ENCODE results near the gene SELENOT.
A peak's percentile ranks its signal among the peaks of the same experiment; 100 is the strongest.

Gene SELENOT, protein sequence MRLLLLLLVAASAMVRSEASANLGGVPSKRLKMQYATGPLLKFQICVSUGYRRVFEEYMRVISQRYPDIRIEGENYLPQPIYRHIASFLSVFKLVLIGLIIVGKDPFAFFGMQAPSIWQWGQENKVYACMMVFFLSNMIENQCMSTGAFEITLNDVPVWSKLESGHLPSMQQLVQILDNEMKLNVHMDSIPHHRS

DNA sequence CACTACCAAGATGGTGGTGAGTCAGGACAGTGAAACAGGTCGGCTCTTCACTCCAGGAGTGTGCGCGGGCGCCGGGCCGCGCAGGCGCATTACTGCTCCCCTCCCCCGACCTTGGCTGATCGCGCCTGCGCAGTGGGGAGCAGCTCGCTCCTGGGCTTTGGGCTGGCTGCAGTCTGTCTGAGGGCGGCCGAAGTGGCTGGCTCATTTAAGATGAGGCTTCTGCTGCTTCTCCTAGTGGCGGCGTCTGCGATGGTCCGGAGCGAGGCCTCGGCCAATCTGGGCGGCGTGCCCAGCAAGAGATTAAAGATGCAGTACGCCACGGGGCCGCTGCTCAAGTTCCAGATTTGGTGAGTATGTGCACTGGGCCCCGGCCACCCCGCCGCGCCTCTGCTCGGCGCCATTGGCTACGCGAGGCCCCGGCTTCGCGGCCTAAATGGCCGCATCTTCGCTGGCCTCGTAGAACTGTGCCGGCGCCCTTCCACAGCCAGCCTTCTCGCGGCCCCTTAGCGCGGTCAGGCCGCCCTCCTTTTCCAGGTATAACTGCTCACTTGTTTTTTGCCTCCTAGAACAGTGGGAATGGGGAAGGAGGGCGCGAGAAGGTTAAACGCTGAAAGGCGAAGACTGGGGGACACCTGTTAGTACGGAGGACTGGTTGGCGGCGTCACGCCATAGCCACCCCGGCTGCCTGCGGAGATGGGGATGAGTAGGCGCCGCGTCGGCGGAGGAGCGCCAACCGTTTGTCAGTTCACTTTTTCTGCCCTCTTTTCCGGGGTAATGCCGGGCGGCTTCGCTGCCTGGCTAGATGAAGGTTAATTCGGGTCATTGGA, at the start of gene SELENOT:
SELENOT (plus strand) TSS at position 169 of the 827 bp plus-strand sequence; CDS start at position 211, 42 bp downstream.
- H3K4me3 ChIP-seq (ENCODE audit: low read depth in 1 of 2, low read length in 2 of 2) = peak within 1 kb of the TSS; percentile 76 to 100
- H3K4me1 ChIP-seq (ENCODE audit: insufficient read depth, low read length) = peaks cover 35% of the 10 kb centered on the region
- no peaks in the 10 kb centered on the region for H3K9me3 ChIP-seq (ENCODE audit: low read length)
- peak within 1 kb of the TSS; percentile 99 for H3K9ac ChIP-seq (ENCODE audit: low read length)
- H3K27me3 ChIP-seq (ENCODE audit: control insufficient read depth in 1 of 2, insufficient read depth in 2 of 2, low read length in 2 of 2) = no peaks in the 10 kb centered on the region
- H3K36me3 ChIP-seq (ENCODE audit: insufficient read depth, low read length) = no peaks in the 10 kb centered on the region
- peak within 1 kb of the TSS; percentile 91 for H3K27ac ChIP-seq (ENCODE audit: low read depth, low read length)

DNA sequence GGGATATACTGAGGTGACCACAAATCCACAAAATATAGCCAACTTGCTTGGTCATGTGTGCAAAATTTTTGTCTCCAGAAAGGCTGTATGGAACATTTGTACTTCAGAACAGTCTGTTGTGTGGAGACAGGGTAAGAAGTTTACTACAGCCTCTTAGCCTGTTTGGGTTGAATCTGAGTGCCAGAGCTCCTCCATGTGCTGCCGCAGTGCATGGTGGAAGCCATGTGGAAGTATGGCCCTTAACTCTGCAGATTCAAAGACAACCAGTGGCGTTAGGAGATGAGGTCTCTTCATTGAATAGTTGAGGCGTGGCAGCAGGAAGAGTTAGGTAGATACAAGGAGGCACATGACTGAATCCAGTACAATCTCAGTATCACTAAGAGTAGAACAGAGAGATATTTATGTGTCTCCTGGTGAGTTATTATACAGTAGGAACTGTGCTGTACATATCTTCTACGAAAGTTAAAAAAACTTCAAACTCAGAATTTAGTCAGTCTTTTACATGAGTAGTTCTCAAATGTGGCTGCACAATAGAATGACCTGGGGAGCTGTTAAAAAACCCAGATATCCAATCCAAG, 47.2 kb upstream of the SELENOT start:
- Histone ChIP-seq H3K9ac (ENCODE audit: low read length) (no peak overlapping the region), H3K27me3 (ENCODE audit: control insufficient read depth in 1 of 2, insufficient read depth in 2 of 2, low read length in 2 of 2) (no peaks in the 10 kb centered on the region), H3K36me3 (ENCODE audit: insufficient read depth, low read length) (peaks cover 27% of the 10 kb centered on the region), H3K9me3 (ENCODE audit: low read length) (no peaks in the 10 kb centered on the region), H3K4me1 (ENCODE audit: insufficient read depth, low read length) (no peaks in the 10 kb centered on the region), H3K27ac (ENCODE audit: low read depth, low read length) (no peak overlapping the region), H3K4me3 (ENCODE audit: low read depth in 1 of 2, low read length in 2 of 2) (no peak overlapping the region)

DNA sequence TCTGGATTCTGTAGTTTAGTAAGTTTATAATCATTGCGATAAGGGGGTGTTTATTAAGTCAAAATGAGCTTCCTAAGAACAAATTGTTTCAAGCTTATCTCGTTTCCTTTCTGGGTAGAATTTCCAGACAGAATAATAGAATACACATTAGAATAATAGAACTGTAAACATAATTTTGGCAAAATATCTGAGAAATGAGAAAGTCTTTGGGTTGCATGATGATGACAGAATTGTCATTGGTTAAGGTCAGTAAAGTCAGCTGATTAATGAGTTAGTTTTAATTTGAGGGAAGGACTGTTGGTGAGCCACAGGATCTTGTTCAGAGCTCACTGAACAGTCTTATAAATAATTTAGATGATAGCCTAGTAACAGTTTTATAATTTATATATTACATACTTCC, 46.3 kb upstream of the SELENOT start:
- Histone ChIP-seq H3K4me3 (ENCODE audit: low read depth in 1 of 2, low read length in 2 of 2) (no peak overlapping the region), H3K4me1 (ENCODE audit: insufficient read depth, low read length) (no peaks in the 10 kb centered on the region), H3K27me3 (ENCODE audit: control insufficient read depth in 1 of 2, insufficient read depth in 2 of 2, low read length in 2 of 2) (no peaks in the 10 kb centered on the region), H3K27ac (ENCODE audit: low read depth, low read length) (no peak overlapping the region), H3K36me3 (ENCODE audit: insufficient read depth, low read length) (peaks cover 27% of the 10 kb centered on the region), H3K9me3 (ENCODE audit: low read length) (no peaks in the 10 kb centered on the region), H3K9ac (ENCODE audit: low read length) (no peak overlapping the region)

DNA sequence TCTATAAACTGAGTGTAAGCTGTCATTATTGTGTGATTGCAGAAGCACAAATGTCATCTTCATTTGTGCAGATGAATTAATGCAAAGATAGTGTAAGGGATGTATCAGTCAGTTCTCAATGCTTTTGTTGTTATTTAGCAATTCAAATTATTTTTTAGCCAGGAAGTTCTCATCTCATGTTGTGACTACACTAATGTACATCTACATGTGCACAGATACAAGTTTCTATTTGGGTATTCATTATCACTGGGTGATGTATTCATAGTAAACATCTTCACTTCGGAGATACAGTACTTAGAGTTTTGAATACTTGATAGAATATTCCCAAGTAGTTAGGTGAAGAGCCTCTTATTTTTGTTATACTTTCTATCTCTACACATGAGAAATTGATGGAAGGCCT, 45.4 kb upstream of the SELENOT start:
- H3K27ac ChIP-seq (ENCODE audit: low read depth, low read length) = no peak overlapping the region
- no peaks in the 10 kb centered on the region for H3K4me1 ChIP-seq (ENCODE audit: insufficient read depth, low read length)
- no peak overlapping the region for H3K4me3 ChIP-seq (ENCODE audit: low read depth in 1 of 2, low read length in 2 of 2)
- H3K36me3 ChIP-seq (ENCODE audit: insufficient read depth, low read length) = peaks cover 21% of the 10 kb centered on the region
- no peaks in the 10 kb centered on the region for H3K27me3 ChIP-seq (ENCODE audit: control insufficient read depth in 1 of 2, insufficient read depth in 2 of 2, low read length in 2 of 2)
- no peak overlapping the region for H3K9ac ChIP-seq (ENCODE audit: low read length)
- H3K9me3 ChIP-seq (ENCODE audit: low read length) = no peaks in the 10 kb centered on the region

DNA sequence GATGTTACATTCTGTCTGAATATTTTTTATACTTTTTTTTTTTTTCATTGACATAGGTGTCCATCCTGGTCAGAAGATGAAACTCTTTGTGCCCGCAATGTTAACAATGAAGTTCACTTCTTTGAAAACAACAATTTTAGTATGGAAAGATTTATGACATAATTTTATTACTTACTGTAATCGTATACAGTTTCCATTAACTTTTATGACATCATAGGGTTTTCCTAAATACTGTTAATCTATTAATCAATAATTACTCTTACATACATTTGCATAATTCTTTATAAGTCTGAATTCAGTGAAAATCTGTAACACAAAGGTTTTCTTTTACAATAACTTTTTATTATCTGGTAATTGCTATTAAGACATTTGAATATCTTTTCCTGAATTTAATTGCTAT, 38.9 kb upstream of the SELENOT start:
- H3K27ac ChIP-seq (ENCODE audit: low read depth, low read length) = no peak overlapping the region
- no peak overlapping the region for H3K4me3 ChIP-seq (ENCODE audit: low read depth in 1 of 2, low read length in 2 of 2)
- H3K27me3 ChIP-seq (ENCODE audit: control insufficient read depth in 1 of 2, insufficient read depth in 2 of 2, low read length in 2 of 2) = no peaks in the 10 kb centered on the region
- H3K4me1 ChIP-seq (ENCODE audit: insufficient read depth, low read length) = no peaks in the 10 kb centered on the region
- peaks cover 19% of the 10 kb centered on the region for H3K36me3 ChIP-seq (ENCODE audit: insufficient read depth, low read length)
- no peak overlapping the region for H3K9ac ChIP-seq (ENCODE audit: low read length)
- H3K9me3 ChIP-seq (ENCODE audit: low read length) = no peaks in the 10 kb centered on the region

DNA sequence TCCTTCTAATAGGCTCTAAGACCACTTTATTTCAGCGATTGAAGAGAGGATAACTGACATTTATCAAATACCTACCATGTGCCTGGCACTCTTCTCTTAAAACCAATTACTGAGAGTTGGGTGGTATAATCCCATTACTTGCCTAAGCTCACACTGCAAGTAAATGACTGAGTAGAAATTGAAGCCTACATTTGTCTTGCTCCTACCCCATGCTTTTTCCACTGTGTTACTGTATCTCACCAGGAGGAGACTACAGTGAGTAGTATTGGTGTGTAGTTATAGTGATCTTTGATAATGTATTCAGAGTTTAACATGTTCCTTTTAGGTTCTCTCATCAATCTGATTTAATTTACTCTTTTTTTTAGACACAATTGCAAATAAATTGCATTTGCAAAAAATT, 35.8 kb upstream of the SELENOT start:
- Histone ChIP-seq H3K27me3 (ENCODE audit: control insufficient read depth in 1 of 2, insufficient read depth in 2 of 2, low read length in 2 of 2) (no peaks in the 10 kb centered on the region), H3K27ac (ENCODE audit: low read depth, low read length) (no peak overlapping the region), H3K9ac (ENCODE audit: low read length) (no peak overlapping the region), H3K9me3 (ENCODE audit: low read length) (no peaks in the 10 kb centered on the region), H3K4me1 (ENCODE audit: insufficient read depth, low read length) (no peaks in the 10 kb centered on the region), H3K36me3 (ENCODE audit: insufficient read depth, low read length) (peaks cover 33% of the 10 kb centered on the region), H3K4me3 (ENCODE audit: low read depth in 1 of 2, low read length in 2 of 2) (no peak overlapping the region)

DNA sequence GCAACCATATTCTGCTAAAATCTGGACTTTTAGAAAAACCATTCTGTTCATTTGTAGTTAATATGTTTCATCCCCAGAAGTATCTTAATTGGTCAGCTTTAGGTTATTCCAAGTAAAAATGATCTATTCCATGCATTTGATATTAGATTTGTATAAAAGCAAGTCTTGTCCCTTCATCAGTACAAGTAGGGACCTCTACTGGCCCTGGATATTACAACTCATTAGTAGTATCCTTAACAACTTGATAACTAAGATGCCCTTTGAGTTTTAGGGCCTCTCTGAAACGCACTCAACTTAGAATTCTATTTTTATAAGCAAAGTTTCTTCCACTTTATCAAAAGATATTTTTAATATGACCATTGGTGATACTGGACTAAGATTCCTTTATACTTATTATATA, 25.3 kb upstream of the SELENOT start:
- H3K9me3 ChIP-seq (ENCODE audit: low read length) = no peaks in the 10 kb centered on the region
- peaks cover 18% of the 10 kb centered on the region for H3K36me3 ChIP-seq (ENCODE audit: insufficient read depth, low read length)
- H3K4me1 ChIP-seq (ENCODE audit: insufficient read depth, low read length) = no peaks in the 10 kb centered on the region
- H3K4me3 ChIP-seq (ENCODE audit: low read depth in 1 of 2, low read length in 2 of 2) = no peak overlapping the region
- H3K27me3 ChIP-seq (ENCODE audit: control insufficient read depth in 1 of 2, insufficient read depth in 2 of 2, low read length in 2 of 2) = no peaks in the 10 kb centered on the region
- no peak overlapping the region for H3K27ac ChIP-seq (ENCODE audit: low read depth, low read length)
- no peak overlapping the region for H3K9ac ChIP-seq (ENCODE audit: low read length)

DNA sequence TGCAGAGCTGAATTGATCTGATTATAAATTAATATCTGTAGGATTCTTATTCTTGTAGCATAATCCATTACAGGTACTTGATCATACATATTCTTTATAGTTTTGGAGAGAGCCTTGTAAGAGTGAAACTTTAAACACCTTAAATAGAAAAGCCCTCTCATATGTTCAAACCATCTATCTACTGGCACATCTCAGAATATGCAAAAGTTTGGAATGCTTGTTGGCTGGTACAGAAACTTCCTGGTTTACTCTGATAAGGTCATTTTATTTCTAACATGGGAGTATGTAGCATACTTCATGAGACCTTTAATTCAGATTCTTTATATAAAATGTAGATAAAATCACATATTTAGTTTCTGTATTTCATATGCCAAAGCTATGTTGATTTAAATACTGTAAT, 21.9 kb upstream of the SELENOT start:
- H3K27ac ChIP-seq (ENCODE audit: low read depth, low read length) = no peak overlapping the region
- H3K4me1 ChIP-seq (ENCODE audit: insufficient read depth, low read length) = no peaks in the 10 kb centered on the region
- no peak overlapping the region for H3K9ac ChIP-seq (ENCODE audit: low read length)
- H3K4me3 ChIP-seq (ENCODE audit: low read depth in 1 of 2, low read length in 2 of 2) = no peak overlapping the region
- peaks cover 34% of the 10 kb centered on the region for H3K36me3 ChIP-seq (ENCODE audit: insufficient read depth, low read length)
- H3K27me3 ChIP-seq (ENCODE audit: control insufficient read depth in 1 of 2, insufficient read depth in 2 of 2, low read length in 2 of 2) = no peaks in the 10 kb centered on the region
- H3K9me3 ChIP-seq (ENCODE audit: low read length) = no peaks in the 10 kb centered on the region

DNA sequence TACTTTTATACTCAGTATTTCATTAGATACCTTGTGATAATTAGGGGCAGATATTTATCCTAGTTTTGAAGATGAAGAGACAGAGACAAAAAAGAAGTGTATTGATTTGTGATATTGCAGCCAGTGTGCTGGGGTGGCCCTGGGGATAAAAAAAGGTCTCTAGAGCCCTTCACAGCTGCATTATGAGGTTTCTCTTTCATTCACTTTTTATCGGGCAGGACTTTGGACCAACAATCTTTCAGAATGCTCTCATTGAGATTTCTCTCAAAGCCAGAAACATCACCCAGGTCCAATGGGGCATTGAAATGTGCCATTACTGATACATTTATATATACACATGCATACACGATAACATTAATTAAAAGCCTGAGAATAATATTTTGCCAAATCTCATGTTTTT, 20.5 kb upstream of the SELENOT start:
- Histone ChIP-seq H3K27ac (ENCODE audit: low read depth, low read length) (no peak overlapping the region), H3K36me3 (ENCODE audit: insufficient read depth, low read length) (peaks cover 22% of the 10 kb centered on the region), H3K4me1 (ENCODE audit: insufficient read depth, low read length) (no peaks in the 10 kb centered on the region), H3K4me3 (ENCODE audit: low read depth in 1 of 2, low read length in 2 of 2) (no peak overlapping the region), H3K9me3 (ENCODE audit: low read length) (no peaks in the 10 kb centered on the region), H3K27me3 (ENCODE audit: control insufficient read depth in 1 of 2, insufficient read depth in 2 of 2, low read length in 2 of 2) (no peaks in the 10 kb centered on the region), H3K9ac (ENCODE audit: low read length) (no peak overlapping the region)

DNA sequence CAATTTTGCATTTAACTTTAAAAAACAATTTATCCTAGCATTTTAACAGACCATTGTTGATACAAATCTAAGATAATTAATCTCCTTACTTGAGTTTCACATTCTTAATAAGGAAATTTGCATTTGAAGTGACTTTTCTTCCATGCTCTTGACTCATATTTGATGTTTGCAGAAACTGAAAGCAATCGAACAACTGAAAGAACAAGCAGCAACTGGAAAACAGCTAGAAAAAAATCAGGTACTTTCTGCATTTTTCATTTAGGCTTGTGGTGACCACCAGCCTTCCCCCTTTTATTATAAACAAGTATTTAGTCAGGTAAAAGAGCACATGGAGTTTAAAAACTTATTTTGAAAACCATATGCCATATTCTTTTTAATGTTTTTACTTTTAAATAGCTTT, 20.1 kb upstream of the SELENOT start:
- H3K36me3 ChIP-seq (ENCODE audit: insufficient read depth, low read length) = peaks cover 22% of the 10 kb centered on the region

DNA sequence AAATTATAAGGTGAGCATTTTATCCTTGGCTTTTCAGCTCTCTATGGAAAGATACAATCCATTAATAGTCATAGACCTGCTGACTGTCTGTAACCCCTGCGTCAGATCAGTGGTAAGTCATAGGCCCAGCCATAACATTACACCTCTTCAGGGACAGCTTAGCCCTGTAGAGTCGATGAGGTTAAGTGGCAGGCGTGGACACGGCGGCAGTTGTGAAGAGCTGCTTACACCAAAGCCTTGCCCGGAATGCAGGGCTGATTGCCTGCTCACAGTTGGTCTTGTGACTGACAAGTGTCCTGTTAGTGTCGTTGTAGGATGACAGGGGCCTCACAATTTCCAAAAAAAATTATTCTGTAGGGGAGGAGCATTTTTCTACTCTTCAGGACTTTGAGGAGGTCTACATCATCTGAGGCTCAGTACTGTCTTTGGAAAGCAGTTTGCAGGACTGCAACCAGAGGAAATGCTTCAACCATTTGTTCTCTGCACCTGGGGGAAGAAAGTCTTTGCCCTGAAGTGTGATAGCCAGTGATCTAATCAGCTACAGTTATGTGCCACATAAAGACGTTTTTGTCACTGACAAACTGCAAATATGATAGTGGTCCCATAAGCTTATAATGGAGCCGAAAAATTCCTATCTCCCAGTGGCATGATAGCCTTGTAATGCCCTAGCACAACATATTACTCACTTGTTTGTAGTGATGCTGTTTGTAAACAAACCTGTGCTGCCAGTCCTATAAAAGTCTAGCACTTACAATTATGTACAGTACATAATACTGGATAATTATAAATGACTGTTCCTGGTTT, 14.9 kb upstream of the SELENOT start:
- Histone ChIP-seq H3K36me3 (ENCODE audit: insufficient read depth, low read length) (peaks cover 14% of the 10 kb centered on the region), H3K9ac (ENCODE audit: low read length) (no peak overlapping the region), H3K4me3 (ENCODE audit: low read depth in 1 of 2, low read length in 2 of 2) (no peak overlapping the region), H3K27me3 (ENCODE audit: control insufficient read depth in 1 of 2, insufficient read depth in 2 of 2, low read length in 2 of 2) (no peaks in the 10 kb centered on the region), H3K4me1 (ENCODE audit: insufficient read depth, low read length) (no peaks in the 10 kb centered on the region), H3K9me3 (ENCODE audit: low read length) (no peaks in the 10 kb centered on the region), H3K27ac (ENCODE audit: low read depth, low read length) (no peak overlapping the region)

More for the DNA sequence above, 20.1 kb upstream of the SELENOT start:
- no peak overlapping the region for H3K4me3 ChIP-seq (ENCODE audit: low read depth in 1 of 2, low read length in 2 of 2)
- no peaks in the 10 kb centered on the region for H3K9me3 ChIP-seq (ENCODE audit: low read length)
- no peaks in the 10 kb centered on the region for H3K4me1 ChIP-seq (ENCODE audit: insufficient read depth, low read length)
- no peak overlapping the region for H3K9ac ChIP-seq (ENCODE audit: low read length)
- no peak overlapping the region for H3K27ac ChIP-seq (ENCODE audit: low read depth, low read length)
- no peaks in the 10 kb centered on the region for H3K27me3 ChIP-seq (ENCODE audit: control insufficient read depth in 1 of 2, insufficient read depth in 2 of 2, low read length in 2 of 2)
